ENCODE measurements around the gene FAM131C. TPM values are rescaled to one million over a fixed set of nuclear protein-coding genes. Genes with fewer than 3 reads are reported as not detected.
"Not testable (repeated sequence)": the region's sequence is repeated elsewhere in the genome, so short reads cannot be mapped to it uniquely, and the experiment has no call there.

FAM131C gene
- total and polyA plus RNA-seq, 8 donors, result 0.35 to 0.37 TPM; not detected in 6

DNA sequence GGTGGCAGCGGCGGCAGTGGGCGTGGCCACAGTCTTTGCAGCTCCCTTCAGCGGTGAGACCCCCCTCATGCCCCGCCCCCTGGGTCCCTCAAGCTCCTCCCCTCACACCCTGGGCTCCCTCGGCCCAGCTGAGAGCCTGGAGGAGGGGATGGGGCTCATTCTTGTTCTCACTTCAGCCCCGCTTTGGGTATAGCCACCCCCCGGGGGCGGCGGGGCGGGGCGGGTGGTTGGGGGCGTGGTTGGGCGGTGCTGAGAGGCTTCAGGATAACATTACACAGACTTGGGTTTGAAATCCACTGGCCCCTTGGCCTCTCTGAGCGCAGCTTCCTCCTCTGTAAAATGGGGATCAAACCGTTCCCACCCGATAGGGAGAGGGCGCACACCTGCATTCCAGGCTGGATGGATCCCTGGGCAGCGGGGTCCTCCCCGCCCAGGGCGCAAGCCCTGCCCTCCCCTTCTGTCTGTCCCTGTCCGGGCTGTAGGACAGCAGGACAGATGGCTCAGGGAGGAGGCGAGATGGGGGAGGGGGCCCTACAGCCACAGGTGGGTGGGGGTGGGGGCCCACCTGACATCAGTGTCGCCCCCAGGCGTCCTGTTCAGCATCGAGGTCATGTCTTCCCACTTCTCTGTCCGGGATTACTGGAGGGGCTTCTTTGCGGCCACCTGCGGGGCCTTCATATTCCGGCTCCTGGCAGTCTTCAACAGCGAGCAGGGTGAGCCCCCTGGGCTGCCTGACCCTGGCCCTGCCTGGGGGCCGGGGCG lies 46.5 kb downstream of the FAM131C start:
- H3K27ac ChIP-seq, result peak overlapping the region in 1 of 5 donors; percentile 65
- H3K4me3 ChIP-seq, result peak overlapping the region; percentile 30 to 34 (median 31)
- TF ChIP-seq, protein P1, sequence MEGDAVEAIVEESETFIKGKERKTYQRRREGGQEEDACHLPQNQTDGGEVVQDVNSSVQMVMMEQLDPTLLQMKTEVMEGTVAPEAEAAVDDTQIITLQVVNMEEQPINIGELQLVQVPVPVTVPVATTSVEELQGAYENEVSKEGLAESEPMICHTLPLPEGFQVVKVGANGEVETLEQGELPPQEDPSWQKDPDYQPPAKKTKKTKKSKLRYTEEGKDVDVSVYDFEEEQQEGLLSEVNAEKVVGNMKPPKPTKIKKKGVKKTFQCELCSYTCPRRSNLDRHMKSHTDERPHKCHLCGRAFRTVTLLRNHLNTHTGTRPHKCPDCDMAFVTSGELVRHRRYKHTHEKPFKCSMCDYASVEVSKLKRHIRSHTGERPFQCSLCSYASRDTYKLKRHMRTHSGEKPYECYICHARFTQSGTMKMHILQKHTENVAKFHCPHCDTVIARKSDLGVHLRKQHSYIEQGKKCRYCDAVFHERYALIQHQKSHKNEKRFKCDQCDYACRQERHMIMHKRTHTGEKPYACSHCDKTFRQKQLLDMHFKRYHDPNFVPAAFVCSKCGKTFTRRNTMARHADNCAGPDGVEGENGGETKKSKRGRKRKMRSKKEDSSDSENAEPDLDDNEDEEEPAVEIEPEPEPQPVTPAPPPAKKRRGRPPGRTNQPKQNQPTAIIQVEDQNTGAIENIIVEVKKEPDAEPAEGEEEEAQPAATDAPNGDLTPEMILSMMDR (IDR thresholded peaks at IDR 0.05), result no peak
- TF ChIP-seq POLR2A (IDR thresholded peaks at IDR 0.05), result no peak
- no peak for TF ChIP-seq EP300 (IDR thresholded peaks at IDR 0.05)
- TF ChIP-seq POLR2AphosphoS5 (IDR thresholded peaks at IDR 0.05), result no peak
- intact Hi-C loops (cut with DNase I; ENCODE audit: low total_unique reads), result no loop called here
- peaks cover 9 to 14% (median 12%) of the 10 kb centered on the region in 4 donors for H3K4me1 ChIP-seq
- peaks cover 0 to 37% (median 17%) of the 10 kb centered on the region in 3 donors for H3K27me3 ChIP-seq
- H3K36me3 ChIP-seq, result no peaks in the 10 kb centered on the region
- peak; percentile 37 to 68 for DNase-seq
- H3K9me3 ChIP-seq, result no peaks in the 10 kb centered on the region
- WGBS, 5 donors, result 11 to 24% (median 13%) methylated on average over 9 to 33 of the region's 33 CpGs

DNA sequence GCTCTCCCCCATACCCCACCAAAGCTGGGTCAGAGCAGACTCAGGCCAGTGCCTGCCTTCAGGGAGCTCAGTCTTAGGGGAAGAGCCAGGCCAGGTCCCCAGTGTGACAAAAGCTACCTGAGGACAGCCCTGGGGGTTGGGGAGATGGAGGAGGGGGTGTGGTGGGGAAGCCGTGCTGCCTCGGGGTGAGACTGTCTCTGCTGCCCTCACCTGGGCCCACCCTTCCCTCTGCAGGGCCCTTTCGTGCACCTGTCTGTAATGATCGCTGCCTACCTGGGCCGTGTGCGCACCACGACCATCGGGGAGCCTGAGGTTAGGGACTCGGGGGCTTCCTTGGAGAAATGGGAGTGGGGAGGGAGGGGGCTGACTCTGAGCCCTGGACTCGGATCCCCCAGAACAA lies 47.1 kb downstream of the FAM131C start:
- DNase-seq; H3K9me3 ChIP-seq; H3K36me3 ChIP-seq; intact Hi-C loops (cut with DNase I; ENCODE audit: low total_unique reads): not testable (repeated sequence)
- Histone ChIP-seq H3K4me3 (peak overlapping the region in 1 of 4 donors; percentile 31), H3K4me1 (peaks cover 9 to 19% (median 14%) of the 10 kb centered on the region in 4 donors), H3K27ac (peak overlapping the region in 1 of 5 donors; percentile 65), H3K27me3 (peaks cover 0 to 31% (median 17%) of the 10 kb centered on the region in 3 donors)
- WGBS, 5 donors, result 40 to 46% (median 42%) methylated on average over 6 to 10 of the region's 10 CpGs; no CpG with 5 or more reads in 1 of the 5 donors

DNA sequence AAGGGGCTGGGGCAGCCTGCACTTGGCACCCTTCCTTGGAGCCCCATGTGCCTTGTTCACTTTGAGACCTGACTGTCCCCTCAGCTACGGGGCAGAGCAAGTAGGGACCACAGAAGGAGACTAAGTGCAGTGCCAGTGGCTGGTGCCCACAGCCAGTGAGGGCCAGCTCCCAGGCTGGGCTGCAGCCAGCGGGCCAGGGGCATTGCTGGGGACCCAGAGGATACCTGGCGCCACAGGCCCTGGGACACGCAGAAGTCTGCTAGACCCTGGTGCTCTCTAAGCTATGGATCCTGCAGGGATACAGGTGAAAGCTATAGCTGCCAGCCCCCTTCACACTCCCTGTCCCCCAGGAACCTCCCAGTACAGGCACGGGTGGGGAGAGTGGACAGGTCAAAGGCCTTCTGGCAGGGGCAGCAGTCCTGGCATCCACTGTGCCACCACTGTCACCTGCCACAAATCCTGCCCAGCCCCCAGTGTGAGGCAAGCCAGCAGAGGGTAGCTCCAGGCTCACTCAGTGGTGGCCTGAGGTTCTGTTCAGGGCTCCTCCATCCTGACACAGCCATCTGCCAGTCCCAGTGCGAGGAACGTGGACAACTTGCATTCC lies 50.3 kb downstream of the FAM131C start:
- no peaks in the 10 kb centered on the region for H3K36me3 ChIP-seq
- no peak for DNase-seq
- intact Hi-C loops (cut with DNase I; ENCODE audit: low total_unique reads), result no loop called here
- H3K4me1 ChIP-seq, result peaks cover 15 to 45% (median 33%) of the 10 kb centered on the region in 4 donors
- no peaks in the 10 kb centered on the region for H3K9me3 ChIP-seq
- 70 to 81% (median 75%) methylated on average over 1 to 7 of the region's 7 CpGs for WGBS, 5 donors
- H3K27me3 ChIP-seq, result peaks cover 0 to 10% (median 9%) of the 10 kb centered on the region in 3 donors
- no peak for TF ChIP-seq EP300 (IDR thresholded peaks at IDR 0.05)
- peak overlapping the region in 1 of 5 donors; percentile 91 for H3K27ac ChIP-seq
- H3K4me3 ChIP-seq, result no peak overlapping the region

DNA sequence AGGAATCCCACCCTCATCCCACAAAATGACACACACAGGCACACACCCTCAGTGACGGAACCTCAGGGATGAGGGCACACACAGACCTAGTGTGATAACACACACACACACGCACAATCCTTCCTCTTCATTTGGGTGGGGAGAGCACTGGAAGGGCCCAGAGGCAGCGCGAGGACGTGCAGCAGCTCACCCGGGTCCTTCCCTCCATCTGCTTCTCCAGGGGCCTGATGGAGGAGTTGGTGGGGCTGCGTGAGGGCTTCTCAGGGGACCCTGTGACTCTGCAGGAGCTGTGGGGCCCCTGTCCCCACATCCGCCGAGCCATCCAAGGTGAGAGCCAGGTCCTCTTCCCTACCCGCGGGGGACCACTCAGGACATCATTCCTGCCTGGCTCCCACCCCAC lies 51.1 kb downstream of the FAM131C start:
- Histone ChIP-seq H3K27me3 (peaks cover 0 to 8% (median 8%) of the 10 kb centered on the region in 3 donors), H3K36me3 (no peaks in the 10 kb centered on the region), H3K4me3 (no peak overlapping the region), H3K27ac (peak overlapping the region in 2 of 5 donors; percentile 6 to 91), H3K9me3 (no peaks in the 10 kb centered on the region), H3K4me1 (peaks cover 22 to 51% (median 40%) of the 10 kb centered on the region in 4 donors)
- no peak for DNase-seq
- no peak for TF ChIP-seq EP300 (IDR thresholded peaks at IDR 0.05)
- TF ChIP-seq POLR2A (IDR thresholded peaks at IDR 0.05), result no peak
- TF ChIP-seq POLR2AphosphoS5 (IDR thresholded peaks at IDR 0.05), result no peak
- TF ChIP-seq, protein P1 (IDR thresholded peaks at IDR 0.05), result no peak
- WGBS, 5 donors, result 77 to 95% (median 85%) methylated on average over 6 to 11 of the region's 11 CpGs
- intact Hi-C loops (cut with DNase I; ENCODE audit: low total_unique reads), result no loop called here

DNA sequence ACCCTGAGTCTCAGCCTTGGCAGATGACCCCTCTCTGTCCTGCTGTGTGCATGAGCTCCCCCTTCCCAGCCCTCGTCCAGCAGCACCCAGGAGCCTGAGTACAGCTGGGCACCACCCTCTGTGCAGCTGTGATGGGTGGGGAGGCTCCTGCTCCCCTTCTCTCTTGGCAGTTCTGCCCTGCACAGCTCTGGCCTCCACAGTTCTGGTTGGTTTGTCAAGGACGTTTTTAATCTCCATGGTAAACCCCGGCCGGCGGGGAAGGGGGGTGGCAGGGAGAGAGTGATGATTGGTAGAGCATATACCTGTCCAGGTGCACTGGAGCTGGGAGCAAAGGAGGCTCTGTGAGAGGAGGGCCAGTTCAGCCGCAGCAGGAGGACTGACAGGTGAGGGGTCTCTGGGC lies 51.8 kb downstream of the FAM131C start, which contains the start of gene CLCNKA:
Gene CLCNKA (plus strand): TSS at position 356 of the 400 bp plus-strand sequence. CDS start 584 bp downstream, outside the sequence.
- TF ChIP-seq EP300 (IDR thresholded peaks at IDR 0.05), result no peak
- TF ChIP-seq POLR2AphosphoS5 (IDR thresholded peaks at IDR 0.05), result no peak
- no peak for TF ChIP-seq POLR2A (IDR thresholded peaks at IDR 0.05)
- TF ChIP-seq, protein P1 (IDR thresholded peaks at IDR 0.05), result no peak
- 28 to 51% (median 38%) methylated on average over 4 to 6 of the region's 6 CpGs for WGBS, 5 donors
- Histone ChIP-seq H3K27me3 (peaks cover 0 to under 1% (median under 1%) of the 10 kb centered on the region in 3 donors), H3K4me1 (peaks cover 18 to 51% (median 37%) of the 10 kb centered on the region in 4 donors), H3K36me3 (no peaks in the 10 kb centered on the region), H3K9me3 (no peaks in the 10 kb centered on the region), H3K27ac (peak within 1 kb of the TSS in 3 of 5 donors; percentile 20 to 91 (median 85)), H3K4me3 (no peak within 1 kb of the TSS)
- intact Hi-C loops (cut with DNase I; ENCODE audit: low total_unique reads), result no loop called here
- peak; percentile 54 to 69 for DNase-seq

DNA sequence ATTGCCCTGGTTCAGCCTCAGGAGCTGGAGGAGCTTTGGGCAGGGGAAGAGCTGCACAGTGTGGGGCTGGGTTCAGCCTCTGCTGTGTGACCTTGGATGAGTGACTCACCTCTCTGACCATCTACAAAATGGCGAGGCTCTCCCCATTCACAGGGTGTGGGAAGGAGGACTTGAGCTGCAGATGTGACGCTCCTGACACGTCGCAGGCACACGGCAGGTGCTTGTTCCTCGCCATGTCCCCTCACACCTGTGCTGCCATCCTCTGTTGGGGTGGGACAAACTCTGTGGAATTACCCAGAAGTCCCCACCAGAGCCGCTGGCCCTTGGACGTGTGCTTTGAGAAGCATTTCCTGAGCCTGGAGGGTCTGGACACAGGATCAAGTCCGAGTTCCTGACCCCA lies 52.6 kb downstream of the FAM131C start:
- H3K9me3 ChIP-seq; H3K27me3 ChIP-seq; DNase-seq; H3K36me3 ChIP-seq; intact Hi-C loops (cut with DNase I; ENCODE audit: low total_unique reads); H3K4me3 ChIP-seq: not testable (repeated sequence)
- 81 to 88% (median 87%) methylated on average over 8 to 9 of the region's 9 CpGs; no CpG with 5 or more reads in 1 of the 5 donors for WGBS, 5 donors
- H3K27ac ChIP-seq, result peak overlapping the region in 2 of 5 donors; percentile 85 to 91
- peaks cover 18 to 58% (median 35%) of the 10 kb centered on the region in 4 donors for H3K4me1 ChIP-seq

All from stomach (tissue), 9 donors.